Raji (cell line): Measurements from ENCODE around the gene DKC1.

Experiments
- POLR2A ChIP-seq: IDR thresholded peaks from 2 replicates; pipeline ENCODE4 v1.6.1; 2011; ENCODE audit warnings: low read depth, low read length, control low read depth; ENCODE audit not compliant: insufficient read depth

The DKC1 gene

GRCh38 chrX:154800478-154801210, 38.0 kb downstream of the DKC1 start:
- no peak for TF ChIP-seq POLR2A

DNA sequence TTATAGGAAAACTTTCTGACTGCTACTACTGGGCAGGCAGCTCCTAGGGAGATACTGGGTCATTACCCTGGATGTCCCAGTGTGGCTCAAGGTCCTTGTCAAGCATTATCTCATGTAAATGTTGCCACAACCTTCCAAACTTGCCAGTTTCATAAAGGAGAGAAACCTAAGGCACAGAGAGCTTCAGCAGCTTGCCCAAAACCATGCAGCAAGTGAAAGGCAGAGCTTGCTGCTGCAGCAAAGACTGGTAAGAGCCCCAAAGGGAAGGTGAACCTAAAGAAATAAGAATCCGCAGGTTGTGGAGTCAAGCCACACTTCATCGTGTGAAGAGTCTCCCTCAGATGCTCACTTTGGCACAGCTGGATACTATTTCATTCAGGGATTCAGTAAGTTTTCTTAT, 40.3 kb downstream of the DKC1 start:
- TF ChIP-seq POLR2A, result no peak

GRCh38 chrX:154804261-154804956, 41.7 kb downstream of the DKC1 start:
- TF ChIP-seq POLR2A, result no peak

GRCh38 chrX:154804957-154805695, 42.5 kb downstream of the DKC1 start, which contains the start of gene MPP1:
MPP1 (minus strand) TSS chrX:154805485; CDS start chrX:154805373, 112 bp downstream.
- TF ChIP-seq POLR2A, result no peak

- TF ChIP-seq POLR2A, result no peak
Observed at GRCh38 chrX:154805696-154806091, 43.0 kb downstream of the DKC1 start.

- TF ChIP-seq POLR2A, result no peak
Observed at GRCh38 chrX:154806837-154807501, 44.3 kb downstream of the DKC1 start.

DNA sequence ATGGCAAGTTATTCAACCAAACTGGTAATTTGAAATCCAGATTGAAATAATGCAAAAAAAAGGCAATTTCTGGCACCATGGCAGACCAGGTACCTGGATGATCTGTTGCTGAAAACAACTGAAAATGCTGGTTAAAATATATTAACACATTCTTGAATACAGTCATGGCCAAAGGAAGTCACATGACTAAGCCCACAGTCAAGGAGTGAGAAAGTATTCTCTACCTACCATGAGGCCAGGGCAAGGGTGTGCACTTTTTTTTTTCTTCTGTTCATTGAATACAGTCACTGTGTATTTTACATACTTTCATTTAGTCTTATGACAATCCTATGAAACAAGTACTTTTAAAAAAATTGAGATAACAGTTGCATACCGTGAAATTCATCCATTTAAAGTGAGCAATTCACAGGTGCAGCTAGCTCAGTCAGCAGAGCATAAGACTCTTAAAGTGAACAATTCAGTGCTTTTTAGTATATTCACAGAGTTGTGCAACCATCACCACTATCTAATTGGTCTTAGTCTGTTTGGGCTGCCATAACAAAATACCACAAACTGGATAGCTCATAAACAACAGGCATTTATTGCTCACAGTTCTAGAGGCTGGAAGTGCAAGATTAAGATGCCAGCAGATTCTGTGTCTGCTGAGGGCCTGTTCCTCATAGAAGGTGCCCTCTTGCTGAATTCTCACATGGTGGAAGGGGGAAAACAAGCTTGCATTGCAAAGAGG, 47.4 kb downstream of the DKC1 start:
- TF ChIP-seq POLR2A, result no peak

GRCh38 chrX:154812341-154813101, 49.9 kb downstream of the DKC1 start:
- no peak for TF ChIP-seq POLR2A

GRCh38 chrX:154813801-154814200, 51.1 kb downstream of the DKC1 start:
- TF ChIP-seq POLR2A, result no peak

DNA sequence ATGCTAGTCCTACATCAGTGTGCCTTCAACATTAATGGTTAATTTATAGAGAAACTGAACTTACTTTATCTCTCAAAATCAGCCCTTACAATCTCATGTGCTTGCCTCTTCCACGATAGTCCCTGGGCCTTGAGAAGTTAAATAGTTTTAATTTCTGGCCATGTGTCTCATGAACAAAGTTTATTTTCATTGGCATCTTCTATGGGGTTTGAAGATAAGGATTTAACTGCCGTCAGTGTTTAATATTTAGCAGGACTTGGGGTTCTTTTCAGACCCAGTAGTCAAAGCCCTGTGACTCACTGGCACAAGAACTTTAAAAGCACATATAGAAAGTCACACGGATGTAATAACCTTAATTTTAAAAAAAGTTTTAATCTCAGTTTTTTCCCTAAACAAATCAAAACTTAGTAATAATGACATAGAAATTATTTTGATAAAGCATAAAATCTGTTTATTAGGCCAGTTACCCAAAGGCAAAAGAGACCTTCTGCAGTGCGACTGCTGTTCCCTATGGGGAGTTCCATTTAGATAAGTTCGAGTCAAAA, 52.7 kb downstream of the DKC1 start:
- TF ChIP-seq POLR2A, result no peak

DNA sequence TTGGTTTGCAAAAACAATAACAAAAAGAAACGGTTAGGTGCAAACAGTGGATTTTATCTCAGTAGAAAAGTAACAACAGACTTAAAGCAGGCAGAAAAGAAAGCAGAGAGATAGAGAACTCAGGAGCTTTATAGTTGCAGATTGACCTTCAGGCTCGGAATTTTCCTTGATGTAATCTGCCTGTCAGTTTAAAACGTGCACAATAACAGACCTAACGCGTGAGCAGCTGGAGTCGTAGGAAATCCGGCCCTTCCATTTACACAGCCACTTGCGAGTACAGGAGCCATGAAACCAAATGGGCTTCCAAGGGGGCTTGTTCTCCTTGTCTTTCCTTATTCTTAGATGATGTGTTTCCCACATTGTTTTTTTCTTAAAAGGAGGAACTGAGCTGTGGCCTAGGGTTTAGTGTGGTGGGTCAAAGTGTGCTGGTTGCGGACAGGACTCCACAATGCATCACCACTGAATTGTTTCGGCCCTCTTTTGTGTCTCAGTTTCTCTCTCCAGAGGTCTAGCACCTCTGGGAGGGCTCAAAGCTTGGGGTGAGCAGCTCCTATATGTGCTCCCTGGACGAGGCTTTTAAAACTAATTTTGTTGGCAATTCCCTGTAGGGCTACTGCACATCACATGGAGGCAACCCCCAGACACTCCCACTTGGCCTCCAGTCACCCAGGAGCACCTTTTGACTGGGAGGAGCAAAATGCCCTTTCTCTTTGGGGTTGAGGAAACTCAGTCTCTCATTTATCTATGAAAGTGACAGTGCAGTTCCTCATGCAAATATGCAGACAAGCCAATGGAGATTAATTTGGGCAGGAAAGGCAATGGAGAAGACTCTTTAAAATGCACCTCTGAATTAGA, 56.5 kb downstream of the DKC1 start:
- TF ChIP-seq POLR2A, result no peak

GRCh38 chrX:154819771-154820341, 57.2 kb downstream of the DKC1 start:
- TF ChIP-seq POLR2A, result peak; percentile 17; the same call in 1 of the 2 replicates

- TF ChIP-seq POLR2A, result no peak
Observed at GRCh38 chrX:154821523-154821922, 58.9 kb downstream of the DKC1 start.

- TF ChIP-seq POLR2A, result no peak
Observed at GRCh38 chrX:154822029-154822428, 59.4 kb downstream of the DKC1 start.
